ENCODE data around the gene GPER1.

Gene GPER1

GRCh38 chr7:1086588-1087464, 1.1 kb upstream of the GPER1 start:
- in situ Hi-C loops (cut with MboI; ENCODE audit: low sequenced_read_pairs), result no loop called here

GRCh38 chr7:1087465-1087814, 473 bp upstream of the GPER1 start:
- in situ Hi-C loops (cut with MboI; ENCODE audit: low sequenced_read_pairs), result no loop called here

GRCh38 chr7:1090236-1090635, 2.3 kb downstream of the GPER1 start:
- in situ Hi-C loops (cut with MboI; ENCODE audit: low sequenced_read_pairs), result no loop called here

GRCh38 chr7:1090686-1091643, 3.1 kb downstream of the GPER1 start:
- in situ Hi-C loops (cut with MboI; ENCODE audit: low sequenced_read_pairs), result no loop called here

GRCh38 chr7:1091644-1092027, 3.7 kb downstream of the GPER1 start:
- in situ Hi-C loops (cut with MboI; ENCODE audit: low sequenced_read_pairs), result no loop called here

- in situ Hi-C loops (cut with MboI; ENCODE audit: low sequenced_read_pairs), result no loop called here
Measured at GRCh38 chr7:1092161-1092632, 4.3 kb downstream of the GPER1 start.

- in situ Hi-C loops (cut with MboI; ENCODE audit: low sequenced_read_pairs), result no loop called here
Measured at GRCh38 chr7:1092806-1093501, 5.0 kb downstream of the GPER1 start.

- in situ Hi-C loops (cut with MboI; ENCODE audit: low sequenced_read_pairs), result no loop called here
Measured at GRCh38 chr7:1093502-1093843, 5.6 kb downstream of the GPER1 start.

GRCh38 chr7:1093916-1094508, 6.1 kb downstream of the GPER1 start:
- in situ Hi-C loops (cut with MboI; ENCODE audit: low sequenced_read_pairs), result no loop called here

- in situ Hi-C loops (cut with MboI; ENCODE audit: low sequenced_read_pairs), result no loop called here
Measured at GRCh38 chr7:1094870-1095269, 7.0 kb downstream of the GPER1 start.

- in situ Hi-C loops (cut with MboI; ENCODE audit: low sequenced_read_pairs), result no loop called here
Measured at GRCh38 chr7:1095621-1096155, 7.8 kb downstream of the GPER1 start.

- in situ Hi-C loops (cut with MboI; ENCODE audit: low sequenced_read_pairs), result no loop called here
Measured at GRCh38 chr7:1096156-1097119, 8.5 kb downstream of the GPER1 start.

- in situ Hi-C loops (cut with MboI; ENCODE audit: low sequenced_read_pairs), result no loop called here
Measured at GRCh38 chr7:1097120-1097504, 9.2 kb downstream of the GPER1 start.

GRCh38 chr7:1098243-1099153, 10.6 kb downstream of the GPER1 start:
- in situ Hi-C loops (cut with MboI; ENCODE audit: low sequenced_read_pairs), result no loop called here

GRCh38 chr7:1099154-1099542, 11.2 kb downstream of the GPER1 start:
- in situ Hi-C loops (cut with MboI; ENCODE audit: low sequenced_read_pairs), result no loop called here

GRCh38 chr7:1099637-1100036, 11.7 kb downstream of the GPER1 start:
- in situ Hi-C loops (cut with MboI; ENCODE audit: low sequenced_read_pairs), result no loop called here

- in situ Hi-C loops (cut with MboI; ENCODE audit: low sequenced_read_pairs), result no loop called here
Measured at GRCh38 chr7:1100386-1100785, 12.5 kb downstream of the GPER1 start.

- in situ Hi-C loops (cut with MboI; ENCODE audit: low sequenced_read_pairs), result no loop called here
Measured at GRCh38 chr7:1100834-1101562, 13.1 kb downstream of the GPER1 start.

Measured in HL-60/S4 treated with retinoic acid at 250 ng/mL for 4 days and 3 days (cell line).